22Rv1 (cell line): Measurements from ENCODE around the gene SAMD3.
"Not testable (repeated sequence)": the region's sequence is repeated elsewhere in the genome, so short reads cannot be mapped to it uniquely, and the experiment has no call there.

ENCODE experiments used
- H3K27ac ChIP-seq: fragments of 450-650 bp; 2 replicates; pipeline ENCODE4 v1.5.1; 2017
- CTCF ChIP-seq: fragments of 450-650 bp; IDR thresholded peaks from 2 replicates; pipeline ENCODE4 v1.5.1; 2017; ENCODE audit warnings: mild to moderate bottlenecking
- ZFX ChIP-seq: fragments of 450-650 bp; IDR thresholded peaks from 2 replicates; pipeline ENCODE4 v1.6.1; 2017; ENCODE audit warnings: antibody characterized with exemption, borderline replicate concordance

SAMD3 gene, protein sequence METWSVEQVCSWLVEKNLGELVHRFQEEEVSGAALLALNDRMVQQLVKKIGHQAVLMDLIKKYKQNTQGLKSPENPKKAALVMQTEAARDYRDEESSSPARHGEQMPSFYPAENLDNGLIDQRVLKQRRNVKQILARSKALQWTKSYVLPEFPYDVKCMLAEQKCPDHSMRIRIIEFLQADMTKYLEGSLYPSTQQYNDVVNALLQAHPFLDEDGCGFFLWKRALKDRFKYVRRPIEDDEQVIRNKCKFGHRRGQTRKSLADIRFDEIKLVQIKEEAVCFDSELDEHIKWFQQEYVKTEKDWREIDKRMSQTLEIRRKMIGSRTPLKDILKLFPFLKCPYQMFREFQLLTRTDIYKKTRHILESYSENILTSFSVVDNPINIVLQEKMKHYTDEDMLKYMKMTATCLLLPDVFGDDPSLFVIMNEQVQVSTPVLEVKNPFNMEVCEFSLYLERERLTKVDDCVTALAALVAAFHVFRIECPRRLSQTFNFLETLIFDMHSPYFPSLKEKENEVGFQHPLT

DNA sequence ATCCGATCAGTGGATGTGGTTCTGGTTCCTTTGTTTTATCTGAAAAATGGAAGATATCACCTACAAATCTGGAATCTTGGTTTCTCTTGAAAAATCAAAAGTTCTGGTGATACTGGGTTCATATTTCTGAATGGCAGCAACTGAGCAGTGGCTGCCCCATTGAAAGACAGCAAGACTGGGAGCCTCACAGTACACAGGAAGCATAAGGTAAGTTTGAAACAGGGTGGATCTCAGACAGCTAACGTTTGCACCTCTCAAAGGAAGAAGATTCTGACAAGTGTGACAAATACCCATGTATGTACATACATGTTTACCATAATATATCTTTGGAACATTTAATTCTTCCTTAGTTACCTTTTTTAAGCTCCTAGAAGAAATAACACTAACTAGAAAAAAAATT is at the start of gene SAMD3:
Gene SAMD3, minus strand, starts transcription at position 177 of the 400 bp plus-strand sequence. CDS start 7,678 bp downstream, outside the sequence.
- no peak for TF ChIP-seq ZFX
- no peak for TF ChIP-seq CTCF
- no peak within 1 kb of the TSS for H3K27ac ChIP-seq

GRCh38 chr6:130269969-130270635 is 47.4 kb upstream of the SAMD3 start:
- no peak overlapping the region for H3K27ac ChIP-seq
- TF ChIP-seq CTCF (no peak), ZFX (no peak)

DNA sequence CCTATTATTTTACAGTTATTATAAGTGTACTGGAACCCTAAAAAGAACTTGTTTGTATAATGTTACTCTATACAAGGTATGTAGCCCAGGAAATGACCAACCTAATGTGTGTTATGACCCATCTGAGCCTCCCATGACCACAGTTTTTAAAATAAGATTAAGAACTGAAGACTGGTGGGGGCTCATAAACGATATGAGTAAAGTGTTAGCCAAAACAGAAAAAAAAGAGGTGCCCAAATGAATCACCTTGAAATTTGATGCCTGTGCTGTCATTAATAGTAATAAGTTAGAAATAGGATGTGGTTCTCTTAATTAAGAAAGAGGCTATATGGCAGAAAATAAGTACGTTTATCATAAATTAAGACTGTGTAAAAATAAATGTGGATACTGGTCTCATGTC is 42.8 kb upstream of the SAMD3 start:
- not testable (repeated sequence) for H3K27ac ChIP-seq

GRCh38 chr6:130262008-130262407 is 39.3 kb upstream of the SAMD3 start:
- TF ChIP-seq CTCF (no peak), ZFX (no peak)
- H3K27ac ChIP-seq = no peak overlapping the region

DNA sequence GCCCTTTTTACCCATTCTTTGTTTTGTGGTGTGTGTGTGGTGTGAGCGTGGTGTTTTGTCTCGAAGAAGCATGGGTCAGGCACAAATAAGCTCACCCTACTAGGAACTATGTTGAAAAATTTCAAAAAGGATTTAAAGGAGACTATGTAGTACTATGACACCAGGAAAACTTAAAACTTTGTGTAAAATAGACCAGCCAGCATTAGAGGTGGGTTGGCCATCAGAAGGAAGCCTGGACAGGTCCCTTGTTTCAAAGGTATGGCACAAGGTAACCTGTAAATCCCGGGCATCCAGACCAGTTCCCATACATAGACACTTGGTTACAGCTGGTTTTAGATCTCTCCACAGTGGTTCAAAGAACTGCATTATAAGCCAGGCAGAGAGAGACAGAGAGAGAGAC is 38.8 kb upstream of the SAMD3 start:
- H3K27ac ChIP-seq = not testable (repeated sequence)

- H3K27ac ChIP-seq = not testable (repeated sequence)
These were observed 38.0 kb upstream of the SAMD3 start for GRCh38 chr6:130260614-130261241.

GRCh38 chr6:130260050-130260462 is 37.3 kb upstream of the SAMD3 start:
- H3K27ac ChIP-seq = not testable (repeated sequence)

DNA sequence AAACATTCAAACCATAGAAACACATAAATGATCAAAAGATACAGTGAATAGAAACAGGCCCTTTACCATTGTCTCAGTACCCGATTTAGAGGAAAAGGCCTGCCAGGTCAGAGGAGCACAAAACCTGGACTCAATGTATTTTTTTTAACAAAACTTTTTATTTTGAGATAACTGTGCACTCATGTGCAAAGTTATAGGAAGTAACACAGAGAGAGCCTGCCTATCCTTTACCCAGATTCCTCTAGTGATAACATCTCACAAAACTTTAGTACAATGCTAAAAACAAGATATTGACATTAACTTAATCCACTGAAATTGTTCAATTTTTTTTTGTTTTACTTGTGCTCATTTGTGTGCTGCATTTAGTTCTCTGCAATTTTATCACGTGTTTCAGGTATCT is 36.8 kb upstream of the SAMD3 start:
- TF ChIP-seq ZFX = no peak
- no peak for TF ChIP-seq CTCF
- no peak overlapping the region for H3K27ac ChIP-seq

DNA sequence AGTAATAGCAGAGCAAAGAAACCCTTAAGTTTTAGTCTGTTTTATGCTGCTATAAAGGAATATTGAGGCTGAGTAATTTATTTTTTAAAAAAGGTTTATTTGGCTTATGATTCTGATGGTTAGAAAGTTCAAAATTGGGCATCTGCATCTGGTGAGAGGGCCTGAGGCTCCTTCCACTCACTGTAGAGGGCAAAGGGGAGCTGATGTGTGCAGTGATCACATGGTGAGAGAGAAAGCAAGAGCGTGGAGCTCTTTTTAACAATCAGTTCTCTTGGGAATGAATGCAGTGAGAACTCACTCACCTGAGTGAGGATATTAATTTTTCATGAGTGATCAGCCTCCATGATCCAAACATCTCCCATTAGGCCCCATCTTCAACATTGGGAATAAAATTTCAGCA is 36.4 kb upstream of the SAMD3 start:
- no peak overlapping the region for H3K27ac ChIP-seq
- no peak for TF ChIP-seq CTCF
- TF ChIP-seq ZFX = no peak
